Glutamatergic neuron (in vitro differentiated cells): ENCODE data around the gene TNFSF9. TPM values are rescaled to one million over a fixed set of nuclear protein-coding genes. Genes with fewer than 3 reads are reported as not detected.

Source experiments
- DNase-seq: peaks from one replicate; pipeline ENCODE4 v3.0.0; 2022
- H3K27ac Mint-ChIP-seq: one replicate; pipeline ENCODE4 v1.8.0; 2020; ENCODE audit warnings: mild to moderate bottlenecking, mixed read lengths, inconsistent platforms; ENCODE audit not compliant: unreplicated experiment
- H3K27me3 Mint-ChIP-seq: one replicate; pipeline ENCODE4 v1.8.0; 2020; ENCODE audit warnings: mild to moderate bottlenecking, moderate library complexity, mixed read lengths, inconsistent platforms; ENCODE audit not compliant: unreplicated experiment
- H3K36me3 Mint-ChIP-seq: one replicate; pipeline ENCODE4 v1.8.0; 2020; ENCODE audit warnings: mild to moderate bottlenecking, mixed read lengths, inconsistent platforms; ENCODE audit not compliant: unreplicated experiment
- H3K4me1 Mint-ChIP-seq: one replicate; pipeline ENCODE4 v1.8.0; 2020; ENCODE audit warnings: mild to moderate bottlenecking, low read depth, mixed read lengths, inconsistent platforms; ENCODE audit not compliant: unreplicated experiment
- H3K4me3 Mint-ChIP-seq: one replicate; pipeline ENCODE4 v1.8.0; 2020; ENCODE audit warnings: mild to moderate bottlenecking, mixed read lengths, inconsistent platforms; ENCODE audit not compliant: unreplicated experiment
- H3K9me3 Mint-ChIP-seq: one replicate; pipeline ENCODE4 v1.8.0; 2020; ENCODE audit warnings: mild to moderate bottlenecking, moderate library complexity, mixed read lengths, inconsistent platforms; ENCODE audit not compliant: unreplicated experiment
- CTCF ChIP-seq: fragments of 200-600 bp; sonication (generic); IDR thresholded peaks from one replicate; pipeline ENCODE4 v1.5.0; 2021; ENCODE audit not compliant: partially characterized antibody, unreplicated experiment
- total RNA-seq: library from RNA; stranded (reverse); fragmentation: NEBNext Ultra II Directional; extraction: Animal tissue kit (Norgen Biotek cat#: 25700); gene quantifications from one replicate; pipeline ENCODE4 v1.2.1, GENCODE V29; 2021; ENCODE audit not compliant: unreplicated experiment

TNFSF9 gene
- total RNA-seq, 1 donor from 2014 or later = 6.9 TPM

GRCh38 chr19:6509118-6509971, 21.5 kb upstream of the TNFSF9 start:
- Mint-ChIP-seq H3K27me3 (peaks cover 4% of the 10 kb centered on the region), H3K4me1 (peaks cover 6% of the 10 kb centered on the region), H3K27ac (no peak overlapping the region), H3K9me3 (peaks cover 7% of the 10 kb centered on the region), H3K36me3 (no peaks in the 10 kb centered on the region), H3K4me3 (no peak overlapping the region)
- no peak for TF ChIP-seq CTCF
- DNase-seq = no peak

GRCh38 chr19:6510618-6511017, 20.2 kb upstream of the TNFSF9 start:
- H3K36me3 Mint-ChIP-seq = no peaks in the 10 kb centered on the region
- peaks cover 4% of the 10 kb centered on the region for H3K4me1 Mint-ChIP-seq
- TF ChIP-seq CTCF = no peak
- no peak overlapping the region for H3K27ac Mint-ChIP-seq
- H3K4me3 Mint-ChIP-seq = no peak overlapping the region
- no peak for DNase-seq
- peaks cover 4% of the 10 kb centered on the region for H3K27me3 Mint-ChIP-seq
- H3K9me3 Mint-ChIP-seq = peaks cover 7% of the 10 kb centered on the region

GRCh38 chr19:6514089-6514488, 16.7 kb upstream of the TNFSF9 start:
- peaks cover 4% of the 10 kb centered on the region for H3K4me1 Mint-ChIP-seq
- peaks cover 4% of the 10 kb centered on the region for H3K9me3 Mint-ChIP-seq
- peak overlapping the region; percentile 94 for H3K27ac Mint-ChIP-seq
- no peak for DNase-seq
- no peaks in the 10 kb centered on the region for H3K36me3 Mint-ChIP-seq
- H3K27me3 Mint-ChIP-seq = peaks cover 4% of the 10 kb centered on the region
- H3K4me3 Mint-ChIP-seq = no peak overlapping the region
- TF ChIP-seq CTCF = no peak

- H3K27me3 Mint-ChIP-seq = peaks cover 4% of the 10 kb centered on the region
- no peak overlapping the region for H3K27ac Mint-ChIP-seq
- no peaks in the 10 kb centered on the region for H3K36me3 Mint-ChIP-seq
- H3K4me1 Mint-ChIP-seq = peaks cover 4% of the 10 kb centered on the region
- H3K4me3 Mint-ChIP-seq = no peak overlapping the region
- no peak for DNase-seq
- H3K9me3 Mint-ChIP-seq = peaks cover 4% of the 10 kb centered on the region
- no peak for TF ChIP-seq CTCF
These were observed 15.8 kb upstream of the TNFSF9 start for GRCh38 chr19:6514926-6515544.

GRCh38 chr19:6516018-6516658, 14.7 kb upstream of the TNFSF9 start:
- Mint-ChIP-seq H3K27ac (peak overlapping the region; percentile 30), H3K4me1 (peaks cover 4% of the 10 kb centered on the region), H3K4me3 (peak overlapping the region; percentile 94), H3K27me3 (peaks cover 4% of the 10 kb centered on the region), H3K9me3 (peaks cover 6% of the 10 kb centered on the region), H3K36me3 (no peaks in the 10 kb centered on the region)
- peak; percentile 97 for DNase-seq
- no peak for TF ChIP-seq CTCF
